Activated CD4-positive, alpha-beta memory T cell treated with anti-CD3 and anti-CD28 coated beads, Interleukin-2, amount 10 ng/mL, durations not matched to agents 7 days and 5 days (primary cell): Measurements from ENCODE around the gene AIRE. TPM values are rescaled to one million over a fixed set of nuclear protein-coding genes. Genes with fewer than 3 reads are reported as not detected.
"Not testable (repeated sequence)": the region's sequence is repeated elsewhere in the genome, so short reads cannot be mapped to it uniquely, and the experiment has no call there.

Experiments used
- CTCF ChIA-PET: fragments of 350-600 bp; sonication (Branson Sonifier 250); formaldehyde crosslinking; loops from one replicate; lab custom pipeline; 2021; ENCODE audit warnings: antibody characterized with exemption, inconsistent platforms; lab: Charles Lee
- POLR2A ChIA-PET: fragments of 350-600 bp; sonication (Branson Sonifier 250); formaldehyde crosslinking; loops from one replicate; lab custom pipeline; 2021; ENCODE audit warnings: antibody characterized with exemption; lab: Charles Lee
- DNase-seq: peaks from one replicate; pipeline ENCODE4 v3.0.0-alpha.2; 2020
- H3K27ac Mint-ChIP-seq: one replicate; pipeline ENCODE4 v1.8.0; 2021; ENCODE audit warnings: mild to moderate bottlenecking, mixed read lengths
- H3K27me3 Mint-ChIP-seq: one replicate; pipeline ENCODE4 v1.8.0; 2021; ENCODE audit warnings: mixed read lengths
- H3K36me3 Mint-ChIP-seq: one replicate; pipeline ENCODE4 v1.8.0; 2021; ENCODE audit warnings: low read depth, mixed read lengths
- H3K4me1 Mint-ChIP-seq: one replicate; pipeline ENCODE4 v1.8.0; 2021; ENCODE audit warnings: mixed read lengths
- H3K4me3 Mint-ChIP-seq: one replicate; pipeline ENCODE4 v1.8.0; 2021; ENCODE audit warnings: mild to moderate bottlenecking, mixed read lengths
- H3K9me3 Mint-ChIP-seq: one replicate; pipeline ENCODE4 v1.8.0; 2021; ENCODE audit warnings: mixed read lengths
- total RNA-seq, 2 experiments: library from RNA; stranded (reverse); gene quantifications; one replicate each; pipeline ENCODE4 v1.2.3, GENCODE V29; 2021

The AIRE gene
- under 1 TPM; 0.48 to 0.58 TPM for total RNA-seq

- DNase-seq = no peak
- ChIA-PET POLR2A (no interaction called here), CTCF (no interaction called here)
- no peaks in the 10 kb centered on the region for H3K36me3 Mint-ChIP-seq
- no peaks in the 10 kb centered on the region for H3K27me3 Mint-ChIP-seq
- H3K4me1 Mint-ChIP-seq = no peaks in the 10 kb centered on the region
- no peak within 1 kb of the TSS for H3K4me3 Mint-ChIP-seq
- H3K27ac Mint-ChIP-seq = no peak within 1 kb of the TSS
- H3K9me3 Mint-ChIP-seq = no peaks in the 10 kb centered on the region
These were observed at the start of gene AIRE for GRCh38 chr21:44285138-44285992. Gene AIRE (plus strand): TSS chr21:44285876. CDS start chr21:44286007, 131 bp downstream.

GRCh38 chr21:44240353-44240752, 45.3 kb upstream of the AIRE start:
- H3K27ac Mint-ChIP-seq, POLR2A ChIA-PET, H3K36me3 Mint-ChIP-seq, CTCF ChIA-PET, H3K27me3 Mint-ChIP-seq, H3K4me3 Mint-ChIP-seq, H3K9me3 Mint-ChIP-seq, DNase-seq, H3K4me1 Mint-ChIP-seq: not testable (repeated sequence)

- CTCF ChIA-PET, H3K4me3 Mint-ChIP-seq, H3K27ac Mint-ChIP-seq: not testable (repeated sequence)
These were observed 44.8 kb upstream of the AIRE start, which contains the start of gene ICOSLG for GRCh38 chr21:44240842-44241241. Gene ICOSLG (minus strand): TSS chr21:44240943. CDS start chr21:44240817, 126 bp downstream.

GRCh38 chr21:44241281-44241680, 44.4 kb upstream of the AIRE start:
- H3K4me1 Mint-ChIP-seq, H3K27ac Mint-ChIP-seq, POLR2A ChIA-PET, H3K36me3 Mint-ChIP-seq, CTCF ChIA-PET, DNase-seq, H3K27me3 Mint-ChIP-seq, H3K9me3 Mint-ChIP-seq, H3K4me3 Mint-ChIP-seq: not testable (repeated sequence)

More at GRCh38 chr21:44240842-44241241, 44.8 kb upstream of the AIRE start, which contains the start of gene ICOSLG:
- H3K36me3 Mint-ChIP-seq, H3K27me3 Mint-ChIP-seq, H3K9me3 Mint-ChIP-seq, H3K4me1 Mint-ChIP-seq, DNase-seq, POLR2A ChIA-PET: not testable (repeated sequence)

- H3K36me3 Mint-ChIP-seq, H3K4me1 Mint-ChIP-seq, H3K9me3 Mint-ChIP-seq, H3K27ac Mint-ChIP-seq, POLR2A ChIA-PET, H3K4me3 Mint-ChIP-seq, CTCF ChIA-PET, DNase-seq, H3K27me3 Mint-ChIP-seq: not testable (repeated sequence)
These were observed 41.7 kb upstream of the AIRE start for GRCh38 chr21:44243980-44244379.

GRCh38 chr21:44247904-44248303, 37.8 kb upstream of the AIRE start:
- H3K36me3 Mint-ChIP-seq, H3K9me3 Mint-ChIP-seq, DNase-seq, POLR2A ChIA-PET, CTCF ChIA-PET, H3K4me1 Mint-ChIP-seq, H3K27ac Mint-ChIP-seq, H3K27me3 Mint-ChIP-seq, H3K4me3 Mint-ChIP-seq: not testable (repeated sequence)

GRCh38 chr21:44249204-44250037, 36.3 kb upstream of the AIRE start:
- POLR2A ChIA-PET = not testable (repeated sequence)

GRCh38 chr21:44253832-44254710, 31.6 kb upstream of the AIRE start:
- DNase-seq = no peak
- Mint-ChIP-seq H3K9me3 (no peaks in the 10 kb centered on the region), H3K27me3 (peaks cover 8% of the 10 kb centered on the region), H3K4me3 (no peak overlapping the region), H3K36me3 (no peaks in the 10 kb centered on the region), H3K27ac (no peak overlapping the region), H3K4me1 (no peaks in the 10 kb centered on the region)
- ChIA-PET CTCF (no interaction called here), POLR2A (no interaction called here)

More at GRCh38 chr21:44249204-44250037, 36.3 kb upstream of the AIRE start:
- H3K4me3 Mint-ChIP-seq, H3K9me3 Mint-ChIP-seq, CTCF ChIA-PET, H3K27me3 Mint-ChIP-seq, H3K27ac Mint-ChIP-seq, H3K36me3 Mint-ChIP-seq, DNase-seq, H3K4me1 Mint-ChIP-seq: not testable (repeated sequence)

GRCh38 chr21:44255511-44255981, 30.1 kb upstream of the AIRE start:
- POLR2A ChIA-PET = no interaction called here
- Mint-ChIP-seq H3K9me3 (no peaks in the 10 kb centered on the region), H3K4me1 (no peaks in the 10 kb centered on the region)

GRCh38 chr21:44258056-44258725, 27.5 kb upstream of the AIRE start:
- H3K36me3 Mint-ChIP-seq = no peaks in the 10 kb centered on the region
- H3K4me1 Mint-ChIP-seq = no peaks in the 10 kb centered on the region
- H3K27me3 Mint-ChIP-seq = peaks cover 11% of the 10 kb centered on the region
- no peak for DNase-seq
- no peaks in the 10 kb centered on the region for H3K9me3 Mint-ChIP-seq
- no peak overlapping the region for H3K4me3 Mint-ChIP-seq
- no peak overlapping the region for H3K27ac Mint-ChIP-seq
- POLR2A ChIA-PET = no interaction called here
- CTCF ChIA-PET = no interaction called here

More at GRCh38 chr21:44255511-44255981, 30.1 kb upstream of the AIRE start:
- H3K4me3 Mint-ChIP-seq = no peak overlapping the region
- CTCF ChIA-PET = no interaction called here
- DNase-seq = no peak
- no peak overlapping the region for H3K27ac Mint-ChIP-seq
- peaks cover 11% of the 10 kb centered on the region for H3K27me3 Mint-ChIP-seq
- H3K36me3 Mint-ChIP-seq = no peaks in the 10 kb centered on the region

GRCh38 chr21:44259082-44259705, 26.5 kb upstream of the AIRE start:
- ChIA-PET POLR2A (no interaction called here), CTCF (no interaction called here)

GRCh38 chr21:44260066-44260465, 25.6 kb upstream of the AIRE start:
- H3K4me1 Mint-ChIP-seq = no peaks in the 10 kb centered on the region
- CTCF ChIA-PET = no interaction called here
- H3K27ac Mint-ChIP-seq = no peak overlapping the region
- H3K4me3 Mint-ChIP-seq = no peak overlapping the region
- peaks cover 3% of the 10 kb centered on the region for H3K27me3 Mint-ChIP-seq
- no peak for DNase-seq
- POLR2A ChIA-PET = no interaction called here
- H3K9me3 Mint-ChIP-seq = no peaks in the 10 kb centered on the region
- no peaks in the 10 kb centered on the region for H3K36me3 Mint-ChIP-seq

More at GRCh38 chr21:44259082-44259705, 26.5 kb upstream of the AIRE start:
- H3K4me1 Mint-ChIP-seq = no peaks in the 10 kb centered on the region
- H3K27me3 Mint-ChIP-seq = peaks cover 6% of the 10 kb centered on the region
- H3K4me3 Mint-ChIP-seq = no peak overlapping the region
- H3K27ac Mint-ChIP-seq = no peak overlapping the region
- no peaks in the 10 kb centered on the region for H3K36me3 Mint-ChIP-seq
- no peaks in the 10 kb centered on the region for H3K9me3 Mint-ChIP-seq
- DNase-seq = no peak
